Lower leg skin (tissue), 4 donors: Measurements from ENCODE around the gene NEGR1. TPM values are rescaled to one million over a fixed set of nuclear protein-coding genes. Genes with fewer than 3 reads are reported as not detected.

Source experiments
- DNase-seq, 2 donors: peaks; one replicate each; pipeline ENCODE4 v3.0.0-alpha.2; 2019; ENCODE audit warnings: low spot score in 2 of 2
- H3K4me3 ChIP-seq: fragments of 200-600 bp; sonication (generic); 2 replicates; pipeline ENCODE4 v1.5.1; 2017; ENCODE audit warnings: mild to moderate bottlenecking, low read depth; ENCODE audit not compliant: poor library complexity, severe bottlenecking
- POLR2A ChIP-seq, 2 donors: fragments of 450-650 bp; IDR thresholded peaks; one replicate each; pipeline ENCODE4 v1.6.1; 2016 to 2017; ENCODE audit warnings: antibody characterized with exemption in 2 of 2, mild to moderate bottlenecking in 1 of 2, moderate library complexity in 1 of 2
- WGBS, 2 donors: methylation state at CpG; one replicate each; pipeline ENCODE4 v1.1.5; 2018; 5-methylcytosine and 5-hydroxymethylcytosine counted together
- intact Hi-C: fragments of 100-400 bp; cut with DNase I; formaldehyde crosslinking; loops from one replicate; pipeline ENCODE4 v1.15.0; 2023; ENCODE audit warnings: low total_unique reads
- total RNA-seq, 4 donors: library from RNA; depleted of rRNA; stranded (reverse); fragments of >200 nt; gene quantifications; one replicate each; pipeline ENCODE4 v1.1.0, GENCODE V29; 2016
- TF ChIP-seq, protein P1 (sequence below), 3 donors: fragments of 450-650 bp; IDR thresholded peaks; one replicate each; pipeline ENCODE4 v1.5.1; 2016; ENCODE audit warnings: antibody characterized with exemption in 3 of 3, mild to moderate bottlenecking in 3 of 3, moderate library complexity in 2 of 3

Gene NEGR1
- total RNA-seq, 4 donors from 2014 or later, result 4.1 to 13.6 (median 6.0) TPM

DNA sequence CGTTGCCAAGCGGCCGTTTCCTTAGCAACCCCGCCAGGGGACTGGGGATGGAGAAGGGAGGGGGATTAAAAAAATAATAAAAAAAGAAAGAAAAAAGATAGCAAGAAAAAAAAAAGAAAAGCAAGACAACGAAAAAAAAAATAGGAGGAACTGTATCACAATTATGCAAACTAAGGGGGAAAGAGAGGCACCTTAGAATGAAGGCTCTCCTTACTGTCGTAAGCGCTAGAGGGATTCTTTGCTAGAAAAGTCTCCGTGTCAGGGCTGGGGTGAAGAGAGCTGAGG, 625 bp upstream of the NEGR1 start:
- DNase-seq, result no peak
- TF ChIP-seq, protein P1, sequence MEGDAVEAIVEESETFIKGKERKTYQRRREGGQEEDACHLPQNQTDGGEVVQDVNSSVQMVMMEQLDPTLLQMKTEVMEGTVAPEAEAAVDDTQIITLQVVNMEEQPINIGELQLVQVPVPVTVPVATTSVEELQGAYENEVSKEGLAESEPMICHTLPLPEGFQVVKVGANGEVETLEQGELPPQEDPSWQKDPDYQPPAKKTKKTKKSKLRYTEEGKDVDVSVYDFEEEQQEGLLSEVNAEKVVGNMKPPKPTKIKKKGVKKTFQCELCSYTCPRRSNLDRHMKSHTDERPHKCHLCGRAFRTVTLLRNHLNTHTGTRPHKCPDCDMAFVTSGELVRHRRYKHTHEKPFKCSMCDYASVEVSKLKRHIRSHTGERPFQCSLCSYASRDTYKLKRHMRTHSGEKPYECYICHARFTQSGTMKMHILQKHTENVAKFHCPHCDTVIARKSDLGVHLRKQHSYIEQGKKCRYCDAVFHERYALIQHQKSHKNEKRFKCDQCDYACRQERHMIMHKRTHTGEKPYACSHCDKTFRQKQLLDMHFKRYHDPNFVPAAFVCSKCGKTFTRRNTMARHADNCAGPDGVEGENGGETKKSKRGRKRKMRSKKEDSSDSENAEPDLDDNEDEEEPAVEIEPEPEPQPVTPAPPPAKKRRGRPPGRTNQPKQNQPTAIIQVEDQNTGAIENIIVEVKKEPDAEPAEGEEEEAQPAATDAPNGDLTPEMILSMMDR (IDR thresholded peaks at IDR 0.05), result no peak
- no peak for TF ChIP-seq POLR2A (IDR thresholded peaks at IDR 0.05)
- peak overlapping the region; percentile 96 for H3K4me3 ChIP-seq
- intact Hi-C loops, result no loop called here
- 1% methylated on average over 8 of the region's 8 CpGs for WGBS, 2 donors

DNA sequence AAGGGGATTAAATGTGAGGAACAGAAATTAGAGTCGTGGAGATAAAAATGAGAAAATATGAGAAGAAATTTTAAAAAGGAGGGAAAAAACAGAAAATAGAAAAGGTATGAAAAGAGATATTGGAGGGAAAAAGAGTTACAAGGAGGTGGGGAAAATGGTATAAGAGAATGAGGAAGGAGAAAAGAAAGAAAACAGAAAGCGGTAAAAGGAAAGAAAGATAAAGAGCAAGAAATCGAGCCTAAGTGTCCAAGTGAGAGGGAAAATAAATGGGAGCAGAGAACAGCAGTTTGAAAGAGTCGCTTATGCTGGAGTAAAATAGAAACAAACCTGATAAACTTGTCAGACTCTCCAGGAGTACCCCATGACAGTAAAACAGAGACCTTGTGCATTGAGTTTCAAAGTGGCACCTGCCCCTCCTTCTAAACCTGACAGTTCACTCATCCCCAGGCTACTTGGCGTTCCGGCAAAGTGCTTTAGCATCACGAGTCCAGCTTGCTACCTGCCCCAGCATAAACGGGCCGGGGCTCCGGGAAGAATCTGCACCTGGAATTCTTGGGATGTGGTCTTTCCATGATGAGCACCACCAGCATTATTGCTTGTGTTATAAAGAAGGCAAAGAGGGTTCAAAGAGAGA, 585 bp downstream of the NEGR1 start:
- WGBS, 2 donors, result 9% methylated on average over 10 of the region's 10 CpGs
- TF ChIP-seq, protein P1 (IDR thresholded peaks at IDR 0.05), result no peak
- TF ChIP-seq POLR2A (IDR thresholded peaks at IDR 0.05), result no peak
- intact Hi-C loops, result no loop called here
- DNase-seq, result peak in 1 of 2 donors; percentile 86
- H3K4me3 ChIP-seq, result peak overlapping the region; percentile 25

DNA sequence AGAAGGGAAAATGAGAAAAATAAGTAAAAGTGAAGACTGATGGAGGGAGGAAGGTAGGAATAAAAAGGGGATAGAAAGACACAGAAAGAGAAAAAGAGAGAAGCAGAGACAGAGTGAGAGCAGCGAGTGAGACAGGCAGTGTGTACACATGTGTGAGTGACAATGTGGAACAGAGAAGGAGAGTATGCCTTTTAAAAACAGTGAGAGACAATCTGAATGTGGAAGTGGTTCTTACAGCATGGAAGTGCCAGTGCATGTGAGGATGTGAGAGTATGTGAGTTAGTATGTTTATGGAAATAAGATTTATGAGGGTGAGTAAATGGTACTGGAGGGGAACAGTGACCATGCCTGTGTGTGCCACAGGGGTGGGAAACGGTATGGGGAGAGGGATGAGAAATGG, 1.2 kb downstream of the NEGR1 start:
- 19 to 30% methylated on average over 2 of the region's 2 CpGs for WGBS, 2 donors
- no peak for TF ChIP-seq POLR2A (IDR thresholded peaks at IDR 0.05)
- TF ChIP-seq, protein P1 (IDR thresholded peaks at IDR 0.05), result no peak
- no peak overlapping the region for H3K4me3 ChIP-seq
- no peak for DNase-seq
- intact Hi-C loops, result no loop called here

DNA sequence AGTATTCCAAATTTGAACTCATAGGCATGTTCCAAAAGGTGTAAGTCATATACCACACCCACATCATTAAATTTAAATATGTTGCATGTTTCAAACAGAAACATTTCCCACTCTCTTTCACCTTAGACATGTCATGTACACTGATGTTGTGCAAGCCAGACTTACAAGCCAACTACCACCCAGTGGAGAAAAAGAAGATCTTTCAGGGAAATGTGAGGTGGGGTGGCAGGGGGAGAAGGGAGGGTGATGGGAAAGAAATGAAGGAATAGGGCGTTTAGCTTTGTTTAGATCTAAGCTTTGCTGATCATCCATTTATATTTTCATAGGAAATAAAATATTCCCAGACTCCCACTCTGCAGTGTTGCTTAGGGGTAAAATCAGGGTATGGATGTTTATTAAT, 1.6 kb downstream of the NEGR1 start:
- intact Hi-C loops, result no loop called here
- TF ChIP-seq, protein P1 (IDR thresholded peaks at IDR 0.05), result no peak
- TF ChIP-seq POLR2A (IDR thresholded peaks at IDR 0.05), result no peak
- DNase-seq, result no peak
- no peak overlapping the region for H3K4me3 ChIP-seq
- 27 to 41% methylated on average over 1 of the region's 1 CpG for WGBS, 2 donors

DNA sequence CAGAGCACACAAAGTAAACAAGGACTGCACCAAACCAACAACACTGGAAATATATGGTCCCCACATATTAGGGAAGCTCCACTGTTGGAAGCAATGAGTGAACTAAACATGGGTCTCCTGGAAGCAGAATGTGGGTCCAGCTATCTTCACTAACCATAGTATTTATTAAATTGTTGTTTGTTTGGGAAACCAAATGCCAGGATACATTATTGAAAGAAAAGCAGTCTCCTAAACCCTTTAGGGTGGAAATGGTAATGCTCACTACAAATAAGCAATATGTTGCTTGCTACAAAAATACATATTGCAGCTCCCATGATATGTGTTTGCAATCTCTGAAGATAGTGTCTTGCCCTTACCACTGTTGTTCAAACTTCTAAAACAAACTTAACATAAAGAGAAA, 2.2 kb downstream of the NEGR1 start:
- DNase-seq, result no peak

DNA sequence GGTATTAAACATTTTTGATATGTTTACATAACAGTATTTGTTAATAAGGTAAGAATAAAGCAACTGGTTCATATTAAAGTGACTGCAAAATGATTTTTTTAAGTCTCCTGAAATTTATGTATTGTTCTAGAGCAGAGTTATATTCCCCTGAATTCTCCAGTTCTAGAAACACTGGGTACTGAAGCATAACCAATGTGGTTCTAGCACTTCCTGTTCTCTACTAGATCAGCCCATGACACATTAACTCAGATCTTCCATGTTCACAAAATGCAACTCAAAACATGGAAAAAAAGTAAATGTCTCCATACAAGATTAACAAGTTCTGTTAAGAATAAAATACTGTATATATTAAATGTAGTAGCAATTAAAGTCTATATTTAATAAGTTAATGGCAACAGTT, 3.9 kb downstream of the NEGR1 start:
- no peak for DNase-seq
- intact Hi-C loops, result no loop called here
- TF ChIP-seq POLR2A (IDR thresholded peaks at IDR 0.05), result no peak
- TF ChIP-seq, protein P1 (IDR thresholded peaks at IDR 0.05), result no peak
- no peak overlapping the region for H3K4me3 ChIP-seq

More for the DNA sequence above, 2.2 kb downstream of the NEGR1 start:
- TF ChIP-seq POLR2A (IDR thresholded peaks at IDR 0.05), result no peak
- TF ChIP-seq, protein P1 (IDR thresholded peaks at IDR 0.05), result no peak
- intact Hi-C loops, result no loop called here
- no peak overlapping the region for H3K4me3 ChIP-seq
